ENCODE results near the gene DDX18.
"Not testable (repeated sequence)": the region's sequence is repeated elsewhere in the genome, so short reads cannot be mapped to it uniquely, and the experiment has no call there.

DDX18 gene

GRCh38 chr2:117814417-117815264 is at the start of gene DDX18:
DDX18 (plus strand) TSS chr2:117814691; CDS start chr2:117814778, 87 bp downstream.
- peak; percentile 98 for DNase-seq

- DNase-seq: no peak
Observed at GRCh38 chr2:117770730-117771129, 43.8 kb upstream of the DDX18 start.

GRCh38 chr2:117771969-117772630 is 42.4 kb upstream of the DDX18 start:
- DNase-seq: peak; percentile 19

GRCh38 chr2:117774716-117775115 is 39.8 kb upstream of the DDX18 start:
- DNase-seq: no peak

- no peak for DNase-seq
Observed at GRCh38 chr2:117775703-117776219, 38.7 kb upstream of the DDX18 start.

GRCh38 chr2:117776888-117777287 is 37.6 kb upstream of the DDX18 start:
- no peak for DNase-seq

GRCh38 chr2:117785740-117786139 is 28.8 kb upstream of the DDX18 start:
- DNase-seq: peak; percentile 60

GRCh38 chr2:117786520-117786919 is 28.0 kb upstream of the DDX18 start:
- DNase-seq: no peak

- DNase-seq: no peak
Observed at GRCh38 chr2:117789505-117789904, 25.0 kb upstream of the DDX18 start.

- DNase-seq: no peak
Observed at GRCh38 chr2:117794668-117795067, 19.8 kb upstream of the DDX18 start.

- no peak for DNase-seq
Observed at GRCh38 chr2:117801826-117802225, 12.7 kb upstream of the DDX18 start.

- not testable (repeated sequence) for DNase-seq
Observed at GRCh38 chr2:117803644-117804325, 10.7 kb upstream of the DDX18 start.

- DNase-seq: no peak
Observed at GRCh38 chr2:117812443-117812842, 2.0 kb upstream of the DDX18 start.

GRCh38 chr2:117815946-117816345 is 1.5 kb downstream of the DDX18 start:
- DNase-seq: no peak

GRCh38 chr2:117818921-117819320 is 4.4 kb downstream of the DDX18 start:
- DNase-seq: no peak

GRCh38 chr2:117820444-117820843 is 6.0 kb downstream of the DDX18 start:
- DNase-seq: no peak

- DNase-seq: no peak
Observed at GRCh38 chr2:117825437-117825836, 10.9 kb downstream of the DDX18 start.

GRCh38 chr2:117827464-117827863 is 13.0 kb downstream of the DDX18 start:
- not testable (repeated sequence) for DNase-seq

- DNase-seq: no peak
Observed at GRCh38 chr2:117828870-117829269, 14.4 kb downstream of the DDX18 start.

GRCh38 chr2:117832332-117832731 is 17.8 kb downstream of the DDX18 start:
- no peak for DNase-seq

- no peak for DNase-seq
Observed at GRCh38 chr2:117832905-117833613, 18.6 kb downstream of the DDX18 start.

GRCh38 chr2:117833911-117834310 is 19.4 kb downstream of the DDX18 start:
- DNase-seq: no peak

- DNase-seq: no peak
Observed at GRCh38 chr2:117834992-117835391, 20.5 kb downstream of the DDX18 start.
